Adipocyte (in vitro differentiated cells): ENCODE measurements around the gene NINJ2.

ENCODE experiments used
- DNase-seq: peaks from one replicate; pipeline ENCODE4 v3.0.0-alpha.2; 2015; ENCODE audit warnings: low read depth
- H3K27me3 ChIP-seq: replicated peaks from 2 replicates; pipeline ENCODE4 v1.7.0; 2013; ENCODE audit warnings: mild to moderate bottlenecking, low read length, moderate library complexity; ENCODE audit not compliant: control insufficient read depth, insufficient read depth
- H3K36me3 ChIP-seq: 2 replicates; pipeline ENCODE4 v1.7.0; 2013; ENCODE audit warnings: low read length, mild to moderate bottlenecking, moderate library complexity; ENCODE audit not compliant: control insufficient read depth, insufficient read depth, severe bottlenecking
- H3K4me1 ChIP-seq: 2 replicates; pipeline ENCODE4 v1.7.0; 2013; ENCODE audit warnings: mild to moderate bottlenecking, low read length, moderate library complexity; ENCODE audit not compliant: control insufficient read depth, insufficient read depth
- H3K4me3 ChIP-seq: 2 replicates; pipeline ENCODE4 v1.7.0; 2013; ENCODE audit warnings: mild to moderate bottlenecking, low read length, moderate library complexity
- H3K9ac ChIP-seq: 2 replicates; pipeline ENCODE4 v1.7.0; 2013; ENCODE audit warnings: mild to moderate bottlenecking, low read length, moderate library complexity
- H3K9me3 ChIP-seq: 2 replicates; pipeline ENCODE4 v1.7.0; 2013; ENCODE audit warnings: mild to moderate bottlenecking, low read length, moderate library complexity; ENCODE audit not compliant: control insufficient read depth

Gene NINJ2

DNA sequence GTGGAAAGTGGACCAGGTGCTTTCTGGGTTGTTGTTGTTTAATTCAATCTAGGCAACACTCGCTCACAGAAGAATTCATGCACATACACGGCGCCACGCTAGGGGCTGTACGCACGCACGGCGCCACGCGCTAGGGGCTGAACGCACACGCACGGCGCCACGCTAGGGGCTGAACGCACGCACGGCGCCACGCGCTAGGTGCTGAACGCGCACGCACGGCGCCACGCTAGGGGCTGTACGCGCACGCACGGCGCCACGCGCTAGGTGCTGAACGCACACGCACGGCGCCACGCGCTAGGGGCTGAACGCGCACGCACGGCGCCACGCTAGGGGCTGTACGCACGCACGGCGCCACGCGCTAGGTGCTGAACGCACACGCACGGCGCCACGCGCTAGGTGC is 54.3 kb downstream of the NINJ2 start:
- Histone ChIP-seq H3K36me3 (no peaks in the 10 kb centered on the region), H3K9ac (no peak overlapping the region), H3K4me1 (peaks cover 22% of the 10 kb centered on the region), H3K27me3 (no peaks in the 10 kb centered on the region), H3K9me3 (no peaks in the 10 kb centered on the region), H3K4me3 (no peak overlapping the region)
- no peak for DNase-seq

DNA sequence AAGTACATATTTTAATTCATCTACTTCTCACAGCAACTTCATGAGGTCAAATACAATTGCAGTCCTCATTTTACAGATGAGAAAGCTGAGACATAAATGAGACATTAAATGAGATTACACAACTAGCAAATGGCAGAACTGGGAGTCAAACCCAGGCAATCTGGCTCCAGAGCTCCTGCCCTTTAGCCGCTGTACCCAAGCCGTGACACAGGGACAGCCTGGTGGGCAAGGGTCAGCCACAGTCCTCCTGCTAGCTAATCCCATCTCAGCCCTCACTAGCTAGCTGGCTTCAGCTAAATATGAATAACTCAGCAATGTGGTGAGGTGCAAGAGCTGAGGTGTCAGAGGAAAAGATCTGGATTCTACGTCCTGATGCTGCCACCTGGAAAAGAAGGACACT is 54.8 kb downstream of the NINJ2 start:
- Histone ChIP-seq H3K9ac (no peak overlapping the region), H3K9me3 (no peaks in the 10 kb centered on the region), H3K4me1 (peaks cover 22% of the 10 kb centered on the region), H3K36me3 (no peaks in the 10 kb centered on the region), H3K4me3 (no peak overlapping the region), H3K27me3 (no peaks in the 10 kb centered on the region)
- no peak for DNase-seq

DNA sequence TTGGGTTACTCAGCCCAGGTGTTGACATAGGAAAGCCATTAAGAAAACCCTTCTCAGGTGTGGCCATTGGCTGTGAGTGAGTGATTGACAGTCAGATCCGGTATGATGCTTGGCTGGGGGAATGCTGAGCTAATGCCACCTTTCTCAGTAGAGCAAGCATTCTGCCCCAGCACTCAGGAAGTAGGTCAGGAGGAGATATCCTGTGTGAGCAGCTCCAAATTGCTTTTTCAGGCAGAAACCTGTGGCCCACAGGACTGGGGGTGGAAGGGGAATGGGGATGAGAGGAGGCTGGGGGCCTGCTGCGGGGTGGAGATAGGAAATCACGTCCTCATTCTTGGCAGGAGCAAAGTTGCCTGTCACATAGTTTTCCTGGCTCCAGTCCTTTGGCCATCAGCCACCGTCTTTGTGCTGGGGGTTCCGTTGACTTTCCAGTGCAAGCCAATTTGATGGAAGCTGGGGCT is 55.7 kb downstream of the NINJ2 start:
- H3K4me1 ChIP-seq, result peaks cover 22% of the 10 kb centered on the region
- H3K27me3 ChIP-seq, result no peaks in the 10 kb centered on the region
- no peak overlapping the region for H3K4me3 ChIP-seq
- H3K9me3 ChIP-seq, result no peaks in the 10 kb centered on the region
- DNase-seq, result no peak
- no peaks in the 10 kb centered on the region for H3K36me3 ChIP-seq
- H3K9ac ChIP-seq, result no peak overlapping the region

DNA sequence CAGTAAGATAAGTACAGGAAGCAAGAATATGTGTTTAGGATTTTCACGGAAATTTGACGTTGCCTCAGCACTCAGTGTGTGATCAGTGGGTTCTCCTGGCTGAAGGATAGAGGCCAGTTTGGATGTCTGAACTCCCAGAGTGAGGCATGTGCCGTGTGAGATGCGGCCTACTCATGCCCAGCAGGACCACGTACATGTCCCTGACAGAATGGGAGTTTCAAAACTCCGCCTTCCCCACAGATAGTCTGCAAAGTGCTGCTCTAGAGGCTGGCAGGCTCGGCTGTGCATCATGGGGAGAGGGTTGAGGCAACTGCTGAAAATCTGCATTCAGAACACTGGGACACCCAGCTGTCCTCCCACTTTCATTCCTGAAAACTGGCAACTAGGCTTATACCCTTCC is 58.3 kb downstream of the NINJ2 start:
- DNase-seq, result no peak
- Histone ChIP-seq H3K27me3 (no peaks in the 10 kb centered on the region), H3K4me3 (no peak overlapping the region), H3K9ac (no peak overlapping the region), H3K9me3 (no peaks in the 10 kb centered on the region), H3K4me1 (peaks cover 16% of the 10 kb centered on the region), H3K36me3 (no peaks in the 10 kb centered on the region)

DNA sequence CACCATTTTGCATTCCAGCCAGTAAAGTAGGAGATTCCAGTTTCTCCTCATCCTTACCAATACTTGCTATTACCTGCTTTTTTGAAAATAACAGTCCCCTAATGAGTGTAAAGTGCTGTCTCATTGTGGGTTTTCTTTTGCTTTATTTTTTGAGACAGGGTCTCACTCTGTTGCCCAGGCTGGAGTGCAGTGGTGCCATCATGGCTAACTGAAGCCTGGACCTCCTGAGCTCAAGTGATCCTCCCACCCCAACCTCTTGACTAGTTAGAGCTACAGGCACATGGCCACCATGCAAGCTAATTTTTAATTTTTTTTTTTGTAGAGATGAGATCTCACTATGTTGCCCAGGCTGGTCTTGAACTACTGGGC is 60.6 kb downstream of the NINJ2 start:
- H3K4me1 ChIP-seq, result peaks cover 4% of the 10 kb centered on the region
- H3K9me3 ChIP-seq, result no peaks in the 10 kb centered on the region
- H3K27me3 ChIP-seq, result no peaks in the 10 kb centered on the region
- DNase-seq, result no peak
- no peak overlapping the region for H3K4me3 ChIP-seq
- no peaks in the 10 kb centered on the region for H3K36me3 ChIP-seq
- H3K9ac ChIP-seq, result no peak overlapping the region

DNA sequence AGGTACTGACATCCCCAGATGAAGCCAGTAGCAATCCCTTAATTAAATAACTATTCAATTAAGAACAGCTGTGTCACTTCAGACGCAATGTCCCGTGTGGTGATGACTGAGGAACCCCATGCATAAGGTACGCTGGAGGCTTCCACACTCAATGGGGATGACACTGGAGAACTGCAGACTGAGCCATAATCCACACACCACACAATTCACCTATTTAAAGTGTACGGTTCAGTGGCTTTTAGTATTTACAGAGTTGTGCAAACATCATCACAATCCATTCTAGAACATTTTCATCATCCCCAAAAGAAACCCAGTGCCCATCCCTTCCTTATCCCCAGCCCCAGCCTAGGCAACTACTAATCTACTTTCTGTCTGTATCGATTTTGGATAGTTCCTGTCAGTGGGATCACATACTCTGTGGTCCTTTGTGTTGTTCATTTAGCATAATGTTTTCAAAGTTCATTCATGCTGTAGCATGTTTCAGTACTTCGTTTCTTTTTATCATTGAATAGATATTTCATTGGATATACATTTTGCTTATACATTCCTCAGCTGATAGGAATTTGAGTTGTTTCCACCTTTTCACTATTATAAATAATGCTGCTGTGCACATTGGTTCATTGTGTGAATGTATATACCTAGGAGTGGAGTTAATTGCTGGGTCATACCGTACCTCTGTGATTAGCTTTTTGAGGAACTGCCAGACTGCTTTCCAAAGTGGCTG is 61.1 kb downstream of the NINJ2 start:
- Histone ChIP-seq H3K9ac (no peak overlapping the region), H3K4me1 (no peaks in the 10 kb centered on the region), H3K36me3 (no peaks in the 10 kb centered on the region), H3K27me3 (no peaks in the 10 kb centered on the region), H3K9me3 (no peaks in the 10 kb centered on the region), H3K4me3 (no peak overlapping the region)
- no peak for DNase-seq

DNA sequence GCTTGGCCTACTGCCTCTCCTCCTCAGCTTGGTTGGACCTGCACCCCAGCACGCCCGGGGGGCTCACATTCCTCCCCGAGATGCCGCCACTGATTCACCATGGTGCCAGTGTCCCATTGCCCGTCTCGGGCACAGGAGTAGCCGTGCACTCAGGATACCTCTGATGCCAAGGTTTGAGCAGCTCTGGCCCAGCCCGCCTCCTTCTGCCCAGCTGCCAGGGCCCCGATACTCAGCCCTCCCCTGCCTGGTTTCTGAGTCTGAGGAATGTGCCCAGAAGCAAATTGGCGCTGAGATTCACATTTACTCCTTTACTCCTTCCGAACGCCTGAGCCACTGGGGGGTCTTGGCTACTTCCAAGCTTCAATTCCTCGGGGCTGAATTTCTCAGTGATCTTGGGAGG is 63.5 kb downstream of the NINJ2 start:
- H3K4me1 ChIP-seq, result no peaks in the 10 kb centered on the region
- H3K9ac ChIP-seq, result no peak overlapping the region
- no peak overlapping the region for H3K4me3 ChIP-seq
- H3K36me3 ChIP-seq, result no peaks in the 10 kb centered on the region
- H3K9me3 ChIP-seq, result no peaks in the 10 kb centered on the region
- no peak for DNase-seq
- no peaks in the 10 kb centered on the region for H3K27me3 ChIP-seq

DNA sequence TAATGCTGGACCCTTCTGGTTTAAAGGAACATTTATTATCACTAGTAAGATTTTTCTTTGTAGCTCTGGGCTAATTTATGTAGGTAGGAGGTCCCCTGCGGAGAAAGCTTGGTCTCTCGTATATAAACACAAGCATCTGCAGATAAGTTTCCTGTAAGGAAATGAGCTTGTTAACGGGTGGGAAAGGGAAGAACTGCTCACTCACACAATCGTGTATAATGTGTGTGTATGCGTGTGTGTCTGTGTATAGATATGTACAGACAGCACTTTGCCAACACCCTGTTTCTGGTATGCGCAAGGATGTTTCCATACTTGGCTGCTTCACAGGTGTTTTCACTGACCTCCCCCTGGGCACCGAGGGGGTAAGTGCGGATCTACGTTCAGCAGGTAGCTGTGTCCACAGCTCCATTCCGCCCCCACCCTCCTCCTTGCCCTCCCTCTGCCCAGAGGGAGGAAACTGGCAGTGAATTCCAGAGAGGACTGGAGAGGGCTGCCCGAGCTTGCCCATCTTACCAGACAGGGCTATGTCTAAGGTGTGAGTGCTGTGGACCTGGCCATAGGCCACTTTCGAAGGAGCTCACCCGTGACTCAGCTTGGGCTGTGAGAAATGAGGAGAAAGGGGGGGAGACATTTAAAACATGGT is 65.2 kb downstream of the NINJ2 start:
- H3K4me3 ChIP-seq, result no peak overlapping the region
- no peak for DNase-seq
- no peaks in the 10 kb centered on the region for H3K27me3 ChIP-seq
- H3K36me3 ChIP-seq, result no peaks in the 10 kb centered on the region
- no peaks in the 10 kb centered on the region for H3K4me1 ChIP-seq
- no peaks in the 10 kb centered on the region for H3K9me3 ChIP-seq
- H3K9ac ChIP-seq, result no peak overlapping the region

DNA sequence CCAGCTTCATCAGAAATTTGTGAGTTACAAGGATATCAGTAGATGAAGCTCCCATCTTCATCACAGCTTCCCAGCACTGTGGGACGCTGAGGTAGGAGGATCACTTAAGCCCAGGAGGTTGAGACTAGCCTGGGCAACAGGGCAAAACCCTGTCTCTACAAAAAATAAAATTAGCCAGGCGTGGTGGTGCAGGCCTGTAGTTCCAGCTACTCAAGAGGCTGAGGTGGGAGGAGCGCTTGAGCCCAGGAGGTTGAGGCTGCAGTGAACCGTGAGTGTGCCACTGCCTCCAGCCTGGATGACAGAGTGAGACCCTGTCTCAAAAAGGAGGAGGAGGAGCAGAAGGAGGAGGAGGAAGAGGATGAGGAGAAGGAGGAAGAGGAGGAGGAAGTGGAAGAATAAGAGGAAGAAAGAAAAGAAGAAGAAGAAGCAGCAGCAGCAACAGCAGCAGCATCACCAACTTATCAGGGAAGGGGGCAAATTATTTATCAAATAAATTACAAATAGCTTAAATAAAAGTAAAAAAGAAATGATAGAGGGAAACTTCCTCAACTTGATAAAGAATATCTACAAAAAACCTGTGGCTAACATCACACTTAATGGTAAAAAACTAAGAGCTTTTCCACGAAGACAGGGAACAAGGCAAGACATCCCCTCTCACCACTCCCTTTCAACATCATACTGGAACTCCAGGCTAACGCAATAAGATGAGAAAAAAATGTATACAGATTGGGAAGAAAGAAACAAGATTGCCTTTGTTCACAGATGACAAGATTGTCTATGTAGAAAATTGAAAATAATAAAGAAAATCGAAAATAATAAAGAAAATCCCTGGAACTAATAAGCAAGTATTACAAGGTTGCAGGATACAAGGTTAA is 69.6 kb downstream of the NINJ2 start:
- peaks cover under 1% of the 10 kb centered on the region for H3K9me3 ChIP-seq
- H3K4me1 ChIP-seq, result no peaks in the 10 kb centered on the region
- H3K27me3 ChIP-seq, result no peaks in the 10 kb centered on the region
- no peaks in the 10 kb centered on the region for H3K36me3 ChIP-seq
- H3K4me3 ChIP-seq, result no peak overlapping the region
- H3K9ac ChIP-seq, result no peak overlapping the region
- no peak for DNase-seq

DNA sequence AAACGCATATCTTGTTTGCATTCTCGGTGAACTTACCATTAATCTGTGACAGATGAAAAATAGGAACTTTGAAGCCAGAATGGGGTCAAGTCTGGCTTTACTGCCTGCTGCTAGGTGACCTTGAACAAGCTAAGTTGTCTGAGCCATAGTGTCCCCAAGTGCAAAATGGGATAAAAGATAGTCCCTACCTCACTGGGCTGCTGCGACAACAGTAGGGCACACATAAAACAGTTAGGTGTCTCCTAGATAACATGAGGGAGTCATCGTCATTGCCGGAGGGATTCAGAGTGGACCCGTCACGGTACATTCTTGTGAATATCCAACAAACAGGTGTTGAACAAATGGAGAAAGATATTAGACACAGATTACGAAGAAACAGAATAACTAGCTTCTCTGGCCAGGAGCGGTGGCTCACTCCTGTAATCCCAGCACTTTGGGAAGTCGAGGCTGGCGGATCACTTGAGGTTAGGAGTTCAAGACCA is 71.2 kb downstream of the NINJ2 start:
- no peak for DNase-seq
- Histone ChIP-seq H3K4me3 (no peak overlapping the region), H3K9me3 (peaks cover 4% of the 10 kb centered on the region), H3K4me1 (no peaks in the 10 kb centered on the region), H3K36me3 (no peaks in the 10 kb centered on the region), H3K27me3 (no peaks in the 10 kb centered on the region), H3K9ac (no peak overlapping the region)
